Caco-2 (cell line): ENCODE data around the gene MSH2. TPM values are rescaled to one million over a fixed set of nuclear protein-coding genes. Genes with fewer than 3 reads are reported as not detected.
A peak's percentile ranks its signal among the peaks of the same experiment; 100 is the strongest.
"Not testable (repeated sequence)": the region's sequence is repeated elsewhere in the genome, so short reads cannot be mapped to it uniquely, and the experiment has no call there.

Experiments used
- BruUV-seq: library from RNA; stranded (reverse); fragments of 400-500 nt; replicated peaks from 2 replicates; lab custom pipeline; 2021; lab: Mats Ljungman, UMichigan
- CTCF ChIA-PET: fragments of 300-600 bp; sonication (Branson Sonifier 250); formaldehyde crosslinking; loops from one replicate; lab custom pipeline; 2022; ENCODE audit warnings: antibody characterized with exemption; lab: Charles Lee
- POLR2A ChIA-PET: fragments of 300-600 bp; sonication (Branson Sonifier 250); formaldehyde crosslinking; loops from one replicate; lab custom pipeline; 2022; ENCODE audit warnings: antibody characterized with exemption; lab: Charles Lee
- DNase-seq, 2 experiments: peaks; one replicate each; pipeline versions ENCODE4 v3.0.0 to v3.0.0-alpha.2; 2020 to 2022
- H3K27me3 ChIP-seq: replicated peaks from 2 replicates; pipeline ENCODE4 v1.6.0; 2011; ENCODE audit warnings: low read length; ENCODE audit not compliant: control insufficient read depth, insufficient read depth
- H3K36me3 ChIP-seq: 2 replicates; pipeline ENCODE4 v1.5.1; 2011; ENCODE audit warnings: low read length; ENCODE audit not compliant: control insufficient read depth, insufficient read depth
- H3K4me1 ChIP-seq: fragments of 250-450 bp; sonication (Bioruptor Pico); 2 replicates; pipeline ENCODE4 v1.5.1; 2020; ENCODE audit warnings: mild to moderate bottlenecking
- H3K4me3 ChIP-seq: 2 replicates; pipeline ENCODE4 v1.5.1; 2011; ENCODE audit warnings: low read depth, mild to moderate bottlenecking, control low read depth, low read length
- H3K9me3 ChIP-seq: fragments of 250-450 bp; sonication (Bioruptor Pico); 2 replicates; pipeline ENCODE4 v1.5.1; 2020; ENCODE audit warnings: mild to moderate bottlenecking, moderate library complexity
- H3K27ac Mint-ChIP-seq: one replicate; pipeline ENCODE4 v1.8.0; 2022; ENCODE audit warnings: mixed read lengths; ENCODE audit not compliant: unreplicated experiment
- H3K27me3 Mint-ChIP-seq: one replicate; pipeline ENCODE4 v1.8.0; 2022; ENCODE audit warnings: mixed read lengths; ENCODE audit not compliant: insufficient read depth, unreplicated experiment
- H3K36me3 Mint-ChIP-seq: one replicate; pipeline ENCODE4 v1.8.0; 2022; ENCODE audit warnings: mild to moderate bottlenecking, mixed read lengths; ENCODE audit not compliant: insufficient read depth, unreplicated experiment
- H3K4me1 Mint-ChIP-seq: one replicate; pipeline ENCODE4 v1.8.0; 2022; ENCODE audit warnings: low read depth, mixed read lengths; ENCODE audit not compliant: unreplicated experiment
- H3K4me3 Mint-ChIP-seq: one replicate; pipeline ENCODE4 v1.8.0; 2022; ENCODE audit warnings: mild to moderate bottlenecking, moderate library complexity, mixed read lengths; ENCODE audit not compliant: unreplicated experiment
- H3K9me3 Mint-ChIP-seq: one replicate; pipeline ENCODE4 v1.8.0; 2022; ENCODE audit warnings: mixed read lengths; ENCODE audit not compliant: unreplicated experiment
- intact Hi-C: fragments of 100-400 bp; cut with micrococcal nuclease; formaldehyde crosslinking; loops from one replicate; pipeline ENCODE4 v1.10.0; 2022; ENCODE audit not compliant: unreplicated experiment
- total RNA-seq: library from RNA; stranded (reverse); gene quantifications from 2 replicates; pipeline ENCODE4 v1.2.3, GENCODE V29; 2022
- TF ChIP-seq, protein P1 (sequence below), 2 experiments: fragments of 200-600 bp in 1 of 2; IDR thresholded peaks; 1 replicate in 1 of 2; 2 replicates in 1 of 2; pipeline versions ENCODE4 v1.5.1 to v1.8.0; 2011 to 2022; ENCODE audit warnings: antibody characterized with exemption in 1 of 2, control low read depth in 1 of 2, inconsistent platforms in 1 of 2, low read depth in 1 of 2, low read length in 1 of 2, mild to moderate bottlenecking in 1 of 2, moderate library complexity in 1 of 2; ENCODE audit not compliant: insufficient read depth in 1 of 2, severe bottlenecking in 1 of 2, unreplicated experiment in 1 of 2

The MSH2 gene
- total RNA-seq, 1 experiment from 2014 or later: 72.5 TPM

- CTCF ChIA-PET: interaction anchor here (0.7 to 1.8 kb wide), 3 partner anchors 14 to 28 kb away, joined by 4 to 8 read pairs (median 4); no protein-coding TSS in a partner anchor
- Histone ChIP-seq H3K4me1 (peaks cover 38% of the 10 kb centered on the region), H3K9me3 (no peaks in the 10 kb centered on the region), H3K4me3 (no peak overlapping the region), H3K36me3 (no peaks in the 10 kb centered on the region), H3K27me3 (no peaks in the 10 kb centered on the region)
- BruUV-seq: no TSS peak
- TF ChIP-seq, protein P1, sequence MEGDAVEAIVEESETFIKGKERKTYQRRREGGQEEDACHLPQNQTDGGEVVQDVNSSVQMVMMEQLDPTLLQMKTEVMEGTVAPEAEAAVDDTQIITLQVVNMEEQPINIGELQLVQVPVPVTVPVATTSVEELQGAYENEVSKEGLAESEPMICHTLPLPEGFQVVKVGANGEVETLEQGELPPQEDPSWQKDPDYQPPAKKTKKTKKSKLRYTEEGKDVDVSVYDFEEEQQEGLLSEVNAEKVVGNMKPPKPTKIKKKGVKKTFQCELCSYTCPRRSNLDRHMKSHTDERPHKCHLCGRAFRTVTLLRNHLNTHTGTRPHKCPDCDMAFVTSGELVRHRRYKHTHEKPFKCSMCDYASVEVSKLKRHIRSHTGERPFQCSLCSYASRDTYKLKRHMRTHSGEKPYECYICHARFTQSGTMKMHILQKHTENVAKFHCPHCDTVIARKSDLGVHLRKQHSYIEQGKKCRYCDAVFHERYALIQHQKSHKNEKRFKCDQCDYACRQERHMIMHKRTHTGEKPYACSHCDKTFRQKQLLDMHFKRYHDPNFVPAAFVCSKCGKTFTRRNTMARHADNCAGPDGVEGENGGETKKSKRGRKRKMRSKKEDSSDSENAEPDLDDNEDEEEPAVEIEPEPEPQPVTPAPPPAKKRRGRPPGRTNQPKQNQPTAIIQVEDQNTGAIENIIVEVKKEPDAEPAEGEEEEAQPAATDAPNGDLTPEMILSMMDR (IDR thresholded peaks at IDR 0.05; ENCODE audit: insufficient read depth in 1 of 2, low read depth in 1 of 2, low read length in 1 of 2, severe bottlenecking in 1 of 2, unreplicated experiment in 1 of 2): no peak
- Mint-ChIP-seq H3K4me3 (no peak overlapping the region), H3K4me1 (peaks cover 18% of the 10 kb centered on the region), H3K36me3 (no peaks in the 10 kb centered on the region), H3K27ac (peak overlapping the region; percentile 59), H3K9me3 (no peaks in the 10 kb centered on the region), H3K27me3 (no peaks in the 10 kb centered on the region)
- POLR2A ChIA-PET: interaction anchor here (1.8 kb wide), 1 partner anchor 15 kb away, joined by 20 read pairs; no protein-coding TSS in a partner anchor
- intact Hi-C loops: loop anchor here (2.0 kb wide), 1 partner anchor 15 kb away; no protein-coding TSS in a partner anchor
- DNase-seq: peak in 1 of 2 experiments; percentile 55
These were observed 42.7 kb upstream of the MSH2 start for GRCh38 chr2:47360283-47360682.

DNA sequence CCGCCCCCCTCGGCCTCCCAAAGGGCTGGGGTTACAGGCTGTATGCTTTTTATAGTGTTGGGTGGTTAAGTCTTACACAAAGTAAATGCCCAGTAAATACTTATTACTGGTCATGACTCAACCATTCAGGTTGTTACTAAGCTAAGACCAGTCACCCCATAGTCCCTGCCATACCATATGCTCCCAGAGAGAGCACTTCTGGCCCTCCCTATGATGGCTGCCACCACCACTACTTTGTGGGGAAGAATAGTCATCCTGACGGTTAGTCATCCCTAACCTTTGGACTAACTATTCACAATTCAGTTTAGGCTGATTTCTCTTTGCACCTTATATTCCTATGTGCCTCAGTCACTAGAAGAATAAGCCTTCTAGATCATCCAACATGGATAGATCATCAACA is 42.0 kb upstream of the MSH2 start:
- Histone ChIP-seq H3K9me3 (no peaks in the 10 kb centered on the region), H3K27me3 (no peaks in the 10 kb centered on the region), H3K4me1 (peaks cover 38% of the 10 kb centered on the region), H3K36me3 (no peaks in the 10 kb centered on the region), H3K4me3 (no peak overlapping the region)
- no peaks in the 10 kb centered on the region for H3K36me3 Mint-ChIP-seq
- TF ChIP-seq, protein P1 (IDR thresholded peaks at IDR 0.05; ENCODE audit: insufficient read depth in 1 of 2, low read depth in 1 of 2, low read length in 1 of 2, severe bottlenecking in 1 of 2, unreplicated experiment in 1 of 2): no peak
- no peaks in the 10 kb centered on the region for H3K27me3 Mint-ChIP-seq
- intact Hi-C loops: loop anchor here (2.0 kb wide), 1 partner anchor 16 kb away; no protein-coding TSS in a partner anchor
- BruUV-seq: TSS peak; percentile 52
- H3K4me1 Mint-ChIP-seq: peaks cover 18% of the 10 kb centered on the region
- DNase-seq: no peak
- ChIA-PET CTCF (interaction anchor here (0.7 to 1.8 kb wide), 3 partner anchors 13 to 28 kb away, joined by 4 to 8 read pairs (median 4); no protein-coding TSS in a partner anchor), POLR2A (interaction anchor here (1.8 kb wide), 1 partner anchor 16 kb away, joined by 20 read pairs; no protein-coding TSS in a partner anchor)
- H3K9me3 Mint-ChIP-seq: no peaks in the 10 kb centered on the region
- no peak overlapping the region for H3K4me3 Mint-ChIP-seq
- H3K27ac Mint-ChIP-seq: peak overlapping the region; percentile 59

GRCh38 chr2:47361505-47362229 is 41.3 kb upstream of the MSH2 start:
- peaks cover 36% of the 10 kb centered on the region for H3K4me1 ChIP-seq
- not testable (repeated sequence) for H3K36me3 Mint-ChIP-seq, BruUV-seq, H3K27me3 ChIP-seq, H3K4me3 ChIP-seq, H3K9me3 Mint-ChIP-seq, H3K27me3 Mint-ChIP-seq, H3K36me3 ChIP-seq, DNase-seq, H3K9me3 ChIP-seq, H3K4me3 Mint-ChIP-seq
- ChIA-PET CTCF (interaction anchor here (0.6 to 0.9 kb wide), 2 partner anchors 27 to 418 kb away, joined by 3 to 4 read pairs; no protein-coding TSS in a partner anchor), POLR2A (interaction anchor here (0.6 to 1.8 kb wide), 2 partner anchors 17 kb away, joined by 3 to 20 read pairs; no protein-coding TSS in a partner anchor)
- Mint-ChIP-seq H3K27ac (peak overlapping the region; percentile 59), H3K4me1 (peaks cover 18% of the 10 kb centered on the region)
- intact Hi-C loops: loop anchor here (2.0 kb wide), 1 partner anchor 17 kb away; no protein-coding TSS in a partner anchor
